ENCODE results near the gene CHD9NB.

CHD9NB gene

GRCh38 chr16:53094013-53094630 lies 41.4 kb upstream of the CHD9NB start:
- TF ChIP-seq TOX (CRISPR knock-in tag; IDR thresholded peaks at IDR 0.05; ENCODE audit: borderline replicate concordance) (no peak), POU6F1 (CRISPR knock-in tag; IDR thresholded peaks at IDR 0.05; ENCODE audit: borderline replicate concordance, low read depth) (no peak), ZFP3 (CRISPR knock-in tag; IDR thresholded peaks at IDR 0.05) (no peak), ZNF565 (CRISPR knock-in tag; conservative IDR thresholded peaks at IDR 0.05; ENCODE audit: low read depth) (no peak), SNAI2 (CRISPR knock-in tag; IDR thresholded peaks at IDR 0.05) (no peak), ZNF70 (CRISPR knock-in tag; IDR thresholded peaks at IDR 0.05) (no peak), TCF4 (CRISPR knock-in tag; IDR thresholded peaks at IDR 0.05; ENCODE audit: borderline replicate concordance) (no peak), OSR1 (CRISPR knock-in tag; IDR thresholded peaks at IDR 0.05) (no peak), CSDC2 (CRISPR knock-in tag; IDR thresholded peaks at IDR 0.05) (no peak), TSHZ2 (CRISPR knock-in tag; IDR thresholded peaks at IDR 0.05) (no peak), ISL1 (CRISPR knock-in tag; IDR thresholded peaks at IDR 0.05) (no peak), GLIS3 (CRISPR knock-in tag; IDR thresholded peaks at IDR 0.05) (no peak), ZNF8 (CRISPR knock-in tag; IDR thresholded peaks at IDR 0.05) (no peak)
- TF ChIP-seq, protein P1, sequence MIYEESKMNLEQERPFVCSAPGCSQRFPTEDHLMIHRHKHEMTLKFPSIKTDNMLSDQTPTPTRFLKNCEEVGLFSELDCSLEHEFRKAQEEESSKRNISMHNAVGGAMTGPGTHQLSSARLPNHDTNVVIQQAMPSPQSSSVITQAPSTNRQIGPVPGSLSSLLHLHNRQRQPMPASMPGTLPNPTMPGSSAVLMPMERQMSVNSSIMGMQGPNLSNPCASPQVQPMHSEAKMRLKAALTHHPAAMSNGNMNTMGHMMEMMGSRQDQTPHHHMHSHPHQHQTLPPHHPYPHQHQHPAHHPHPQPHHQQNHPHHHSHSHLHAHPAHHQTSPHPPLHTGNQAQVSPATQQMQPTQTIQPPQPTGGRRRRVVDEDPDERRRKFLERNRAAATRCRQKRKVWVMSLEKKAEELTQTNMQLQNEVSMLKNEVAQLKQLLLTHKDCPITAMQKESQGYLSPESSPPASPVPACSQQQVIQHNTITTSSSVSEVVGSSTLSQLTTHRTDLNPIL (CRISPR knock-in tag; IDR thresholded peaks at IDR 0.05; ENCODE audit: low read depth) = no peak
- ATAC-seq = no peak

- no peak for TF ChIP-seq TOX (CRISPR knock-in tag; IDR thresholded peaks at IDR 0.05; ENCODE audit: borderline replicate concordance)
- no peak for TF ChIP-seq ZNF565 (CRISPR knock-in tag; conservative IDR thresholded peaks at IDR 0.05; ENCODE audit: low read depth)
- no peak for TF ChIP-seq ZC3H10 (CRISPR knock-in tag; IDR thresholded peaks at IDR 0.05)
- no peak for ATAC-seq
Measured at GRCh38 chr16:53093162-53093744, 40.6 kb upstream of the CHD9NB start.

DNA sequence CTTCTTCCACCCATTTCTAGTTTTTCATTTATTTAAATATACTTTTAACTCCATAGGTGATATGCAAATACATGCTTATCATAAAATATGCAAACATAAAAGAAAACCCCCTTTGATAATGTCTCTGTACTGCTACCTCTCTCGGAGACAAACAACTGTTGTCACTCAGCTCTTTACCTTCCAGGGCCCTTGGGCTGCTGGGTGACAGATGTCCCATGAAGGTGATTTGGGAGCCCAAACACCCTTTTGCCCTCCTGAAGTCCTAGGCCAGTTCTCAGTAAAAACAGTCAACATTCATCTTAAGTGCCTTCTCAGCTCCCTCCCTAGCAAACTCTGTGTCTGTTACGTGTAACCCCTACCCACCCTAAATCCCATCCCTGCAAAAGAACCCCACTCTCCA lies 39.6 kb upstream of the CHD9NB start:
- TF ChIP-seq PPARA (CRISPR knock-in tag; IDR thresholded peaks at IDR 0.05; ENCODE audit: borderline replicate concordance) (no peak), ZFP30 (CRISPR knock-in tag; IDR thresholded peaks at IDR 0.05) (no peak), ZNF70 (CRISPR knock-in tag; IDR thresholded peaks at IDR 0.05) (no peak), POU6F1 (CRISPR knock-in tag; IDR thresholded peaks at IDR 0.05; ENCODE audit: borderline replicate concordance, low read depth) (no peak), ESRRG (CRISPR knock-in tag; IDR thresholded peaks at IDR 0.05) (no peak), ZFP3 (CRISPR knock-in tag; IDR thresholded peaks at IDR 0.05) (no peak), OSR1 (CRISPR knock-in tag; IDR thresholded peaks at IDR 0.05) (no peak), ISL1 (CRISPR knock-in tag; IDR thresholded peaks at IDR 0.05) (no peak), ZNF8 (CRISPR knock-in tag; IDR thresholded peaks at IDR 0.05) (no peak), ZC3H10 (CRISPR knock-in tag; IDR thresholded peaks at IDR 0.05) (no peak), SNAI2 (CRISPR knock-in tag; IDR thresholded peaks at IDR 0.05) (no peak), BACH2 (CRISPR knock-in tag; IDR thresholded peaks at IDR 0.05; ENCODE audit: borderline replicate concordance) (no peak), ARNTL (CRISPR knock-in tag; IDR thresholded peaks at IDR 0.05; ENCODE audit: borderline replicate concordance, low read depth) (no peak), CSDC2 (CRISPR knock-in tag; IDR thresholded peaks at IDR 0.05) (no peak), ZNF565 (CRISPR knock-in tag; conservative IDR thresholded peaks at IDR 0.05; ENCODE audit: low read depth) (no peak)
- TF ChIP-seq, protein P1 (CRISPR knock-in tag; IDR thresholded peaks at IDR 0.05; ENCODE audit: low read depth) = no peak
- TF ChIP-seq, protein P2, sequence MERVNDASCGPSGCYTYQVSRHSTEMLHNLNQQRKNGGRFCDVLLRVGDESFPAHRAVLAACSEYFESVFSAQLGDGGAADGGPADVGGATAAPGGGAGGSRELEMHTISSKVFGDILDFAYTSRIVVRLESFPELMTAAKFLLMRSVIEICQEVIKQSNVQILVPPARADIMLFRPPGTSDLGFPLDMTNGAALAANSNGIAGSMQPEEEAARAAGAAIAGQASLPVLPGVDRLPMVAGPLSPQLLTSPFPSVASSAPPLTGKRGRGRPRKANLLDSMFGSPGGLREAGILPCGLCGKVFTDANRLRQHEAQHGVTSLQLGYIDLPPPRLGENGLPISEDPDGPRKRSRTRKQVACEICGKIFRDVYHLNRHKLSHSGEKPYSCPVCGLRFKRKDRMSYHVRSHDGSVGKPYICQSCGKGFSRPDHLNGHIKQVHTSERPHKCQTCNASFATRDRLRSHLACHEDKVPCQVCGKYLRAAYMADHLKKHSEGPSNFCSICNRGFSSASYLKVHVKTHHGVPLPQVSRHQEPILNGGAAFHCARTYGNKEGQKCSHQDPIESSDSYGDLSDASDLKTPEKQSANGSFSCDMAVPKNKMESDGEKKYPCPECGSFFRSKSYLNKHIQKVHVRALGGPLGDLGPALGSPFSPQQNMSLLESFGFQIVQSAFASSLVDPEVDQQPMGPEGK (CRISPR knock-in tag; IDR thresholded peaks at IDR 0.05; ENCODE audit: borderline replicate concordance) = no peak
- no peak for ATAC-seq

All from SK-N-SH treated with all-trans-retinoic acid at 6 μM for 48 hours (cell line).